ENCODE results near the gene RMRP. TPM values are rescaled to one million over a fixed set of nuclear protein-coding genes. Genes with fewer than 3 reads are reported as not detected.

Gene RMRP
- total RNA-seq, 1 donor from 2014 or later = 32,961 TPM

DNA sequence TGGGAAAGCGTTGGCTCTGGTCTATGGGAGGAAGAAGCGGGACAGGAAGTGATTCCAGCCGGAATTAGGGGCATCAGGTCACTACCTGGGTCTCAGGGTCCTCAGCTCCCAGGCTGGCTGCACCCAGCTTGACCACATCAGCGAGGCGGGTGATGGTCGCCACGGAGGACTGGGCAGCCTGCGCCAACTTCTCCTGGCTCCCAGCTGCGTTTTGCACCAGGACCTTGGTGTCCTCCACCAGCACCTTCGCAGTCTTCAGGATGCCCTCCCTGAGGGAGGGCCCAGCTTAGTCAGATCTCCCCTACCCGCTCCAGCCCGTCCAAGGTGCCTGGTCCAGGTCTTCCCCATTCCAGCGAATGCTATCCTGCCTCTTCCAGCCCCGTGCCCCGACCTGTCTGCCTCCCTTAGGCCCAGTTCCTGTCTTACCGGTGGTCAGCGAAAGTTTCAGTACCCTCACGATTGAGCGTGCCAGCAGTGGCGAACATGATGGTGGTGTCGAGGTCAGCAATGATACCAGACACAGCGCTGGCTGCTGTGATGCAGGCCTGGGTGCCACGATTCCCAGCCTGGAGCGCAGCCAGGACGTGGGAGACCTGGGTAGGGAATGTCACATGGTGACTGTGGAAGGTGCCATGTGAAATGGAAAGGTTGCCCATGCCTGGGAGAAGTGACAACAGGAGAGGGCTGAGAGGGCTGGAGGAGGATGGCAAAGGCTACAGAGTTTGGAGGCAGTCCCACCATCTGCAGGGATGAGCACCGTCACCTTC, 46.3 kb upstream of the RMRP start:
- H3K27me3 Mint-ChIP-seq (ENCODE audit: unreplicated experiment) = peaks cover 8% of the 10 kb centered on the region
- TF ChIP-seq, protein P1, sequence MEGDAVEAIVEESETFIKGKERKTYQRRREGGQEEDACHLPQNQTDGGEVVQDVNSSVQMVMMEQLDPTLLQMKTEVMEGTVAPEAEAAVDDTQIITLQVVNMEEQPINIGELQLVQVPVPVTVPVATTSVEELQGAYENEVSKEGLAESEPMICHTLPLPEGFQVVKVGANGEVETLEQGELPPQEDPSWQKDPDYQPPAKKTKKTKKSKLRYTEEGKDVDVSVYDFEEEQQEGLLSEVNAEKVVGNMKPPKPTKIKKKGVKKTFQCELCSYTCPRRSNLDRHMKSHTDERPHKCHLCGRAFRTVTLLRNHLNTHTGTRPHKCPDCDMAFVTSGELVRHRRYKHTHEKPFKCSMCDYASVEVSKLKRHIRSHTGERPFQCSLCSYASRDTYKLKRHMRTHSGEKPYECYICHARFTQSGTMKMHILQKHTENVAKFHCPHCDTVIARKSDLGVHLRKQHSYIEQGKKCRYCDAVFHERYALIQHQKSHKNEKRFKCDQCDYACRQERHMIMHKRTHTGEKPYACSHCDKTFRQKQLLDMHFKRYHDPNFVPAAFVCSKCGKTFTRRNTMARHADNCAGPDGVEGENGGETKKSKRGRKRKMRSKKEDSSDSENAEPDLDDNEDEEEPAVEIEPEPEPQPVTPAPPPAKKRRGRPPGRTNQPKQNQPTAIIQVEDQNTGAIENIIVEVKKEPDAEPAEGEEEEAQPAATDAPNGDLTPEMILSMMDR (IDR thresholded peaks at IDR 0.05; ENCODE audit: unreplicated experiment) = no peak

DNA sequence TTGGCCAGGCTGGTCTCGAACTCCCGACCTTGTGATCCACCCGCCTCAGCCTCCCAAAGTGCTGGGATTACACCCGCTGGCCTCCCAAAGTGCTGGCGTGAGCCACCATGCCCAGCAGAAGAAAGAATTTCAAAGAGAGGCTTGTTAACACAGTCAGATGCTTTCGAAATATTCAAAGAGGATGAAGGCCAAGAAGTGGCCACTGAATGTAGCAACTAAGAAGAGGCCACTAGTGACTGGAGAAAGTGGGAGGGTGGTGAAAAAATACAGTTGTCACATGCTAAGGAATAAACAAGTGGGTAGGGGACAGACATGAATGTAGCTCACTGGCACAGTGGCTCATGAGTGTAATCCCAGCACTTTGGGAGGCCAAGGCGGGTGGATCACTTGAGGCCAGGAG, 44.9 kb upstream of the RMRP start:
- Mint-ChIP-seq H3K4me1 (ENCODE audit: unreplicated experiment) (no peaks in the 10 kb centered on the region), H3K9me3 (ENCODE audit: unreplicated experiment) (no peaks in the 10 kb centered on the region), H3K27me3 (ENCODE audit: unreplicated experiment) (peaks cover 9% of the 10 kb centered on the region), H3K27ac (ENCODE audit: unreplicated experiment) (peak overlapping the region; percentile 41), H3K4me3 (ENCODE audit: unreplicated experiment) (peak overlapping the region; percentile 69), H3K36me3 (ENCODE audit: low read depth, unreplicated experiment) (peaks cover 48% of the 10 kb centered on the region)
- DNase-seq (ENCODE audit: low spot score) = no peak
- TF ChIP-seq, protein P1 (IDR thresholded peaks at IDR 0.05; ENCODE audit: unreplicated experiment) = no peak

More for the DNA sequence above, 46.3 kb upstream of the RMRP start:
- Mint-ChIP-seq H3K36me3 (ENCODE audit: low read depth, unreplicated experiment) (peaks cover 59% of the 10 kb centered on the region), H3K27ac (ENCODE audit: unreplicated experiment) (peak overlapping the region; percentile 30), H3K4me3 (ENCODE audit: unreplicated experiment) (peak overlapping the region; percentile 70), H3K4me1 (ENCODE audit: unreplicated experiment) (no peaks in the 10 kb centered on the region), H3K9me3 (ENCODE audit: unreplicated experiment) (no peaks in the 10 kb centered on the region)
- no peak for DNase-seq (ENCODE audit: low spot score)

DNA sequence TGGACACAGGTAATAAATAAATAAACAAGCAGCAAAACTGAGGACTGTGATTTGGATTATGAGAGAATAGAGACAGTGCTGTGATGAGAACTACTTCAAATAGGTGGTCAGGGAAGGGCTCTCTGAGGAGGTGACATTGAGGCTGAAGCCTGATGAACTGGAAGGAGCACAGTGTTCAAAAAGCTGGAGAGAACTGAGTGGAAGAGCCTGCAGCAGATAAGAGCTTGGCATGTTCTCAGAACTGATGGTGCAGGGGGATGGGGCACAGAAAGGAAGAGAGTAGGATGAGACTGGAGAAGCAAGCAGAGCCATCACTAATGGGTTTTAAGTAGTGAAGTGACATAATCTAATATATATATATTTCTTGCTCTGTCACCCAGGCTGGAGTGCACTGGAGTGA, 43.1 kb upstream of the RMRP start:
- Mint-ChIP-seq H3K27me3 (ENCODE audit: unreplicated experiment) (peaks cover 9% of the 10 kb centered on the region), H3K4me3 (ENCODE audit: unreplicated experiment) (no peak overlapping the region), H3K36me3 (ENCODE audit: low read depth, unreplicated experiment) (peaks cover 47% of the 10 kb centered on the region), H3K4me1 (ENCODE audit: unreplicated experiment) (no peaks in the 10 kb centered on the region), H3K27ac (ENCODE audit: unreplicated experiment) (no peak overlapping the region), H3K9me3 (ENCODE audit: unreplicated experiment) (no peaks in the 10 kb centered on the region)
- TF ChIP-seq, protein P1 (IDR thresholded peaks at IDR 0.05; ENCODE audit: unreplicated experiment) = no peak
- DNase-seq (ENCODE audit: low spot score) = no peak

DNA sequence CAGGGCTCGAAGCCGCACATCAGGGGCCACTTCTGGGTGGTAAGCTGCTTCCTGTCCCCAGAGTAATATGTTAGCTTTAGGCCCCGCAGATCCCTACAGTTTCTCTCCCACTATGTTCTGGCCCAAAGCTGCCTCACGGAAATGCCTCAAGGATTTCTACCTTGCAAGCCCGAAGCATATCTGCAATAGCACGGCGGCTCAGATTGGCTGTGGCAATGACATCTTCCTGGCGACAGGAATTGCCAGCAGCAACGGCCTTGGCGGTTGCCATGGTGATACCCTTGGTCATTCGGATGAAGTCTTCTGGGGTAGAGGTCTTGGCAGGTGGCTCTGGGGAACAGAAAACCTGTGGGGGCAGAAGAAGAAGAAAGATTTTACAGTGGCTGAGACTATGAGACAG, 42.2 kb upstream of the RMRP start:
- TF ChIP-seq, protein P1 (IDR thresholded peaks at IDR 0.05; ENCODE audit: unreplicated experiment) = no peak
- Mint-ChIP-seq H3K4me1 (ENCODE audit: unreplicated experiment) (no peaks in the 10 kb centered on the region), H3K27me3 (ENCODE audit: unreplicated experiment) (peaks cover 9% of the 10 kb centered on the region), H3K4me3 (ENCODE audit: unreplicated experiment) (no peak overlapping the region), H3K27ac (ENCODE audit: unreplicated experiment) (no peak overlapping the region), H3K9me3 (ENCODE audit: unreplicated experiment) (no peaks in the 10 kb centered on the region), H3K36me3 (ENCODE audit: low read depth, unreplicated experiment) (peaks cover 41% of the 10 kb centered on the region)
- DNase-seq (ENCODE audit: low spot score) = no peak

DNA sequence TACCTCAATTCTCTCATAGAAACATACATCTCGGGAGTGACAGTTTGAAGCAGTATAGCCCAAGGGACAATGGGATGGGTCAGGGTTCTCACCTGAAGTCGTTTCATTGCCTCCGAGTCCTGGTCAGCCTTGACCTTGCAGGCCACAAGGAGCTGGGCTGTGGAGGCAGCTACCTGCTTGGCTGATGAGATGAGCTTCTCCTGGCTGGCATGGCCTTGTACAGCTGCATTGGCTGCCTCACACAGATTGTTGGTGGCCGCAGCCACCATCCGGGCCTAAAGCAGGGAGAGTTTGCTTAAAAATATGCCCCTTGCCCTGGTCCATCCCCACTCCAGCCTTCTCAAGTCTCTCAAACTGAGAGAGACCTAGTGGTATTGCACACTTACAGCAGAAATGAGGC, 40.4 kb upstream of the RMRP start:
- Mint-ChIP-seq H3K27ac (ENCODE audit: unreplicated experiment) (no peak overlapping the region), H3K9me3 (ENCODE audit: unreplicated experiment) (no peaks in the 10 kb centered on the region), H3K27me3 (ENCODE audit: unreplicated experiment) (peaks cover 7% of the 10 kb centered on the region), H3K4me3 (ENCODE audit: unreplicated experiment) (no peak overlapping the region), H3K36me3 (ENCODE audit: low read depth, unreplicated experiment) (peaks cover 26% of the 10 kb centered on the region), H3K4me1 (ENCODE audit: unreplicated experiment) (no peaks in the 10 kb centered on the region)
- no peak for DNase-seq (ENCODE audit: low spot score)
- TF ChIP-seq, protein P1 (IDR thresholded peaks at IDR 0.05; ENCODE audit: unreplicated experiment) = no peak
